ENCODE measurements around the gene NOTCH1. TPM values are rescaled to one million over a fixed set of nuclear protein-coding genes. Genes with fewer than 3 reads are reported as not detected.

NOTCH1 gene
- total RNA-seq, 4 donors from 2014 or later: 31.1 to 72.1 (median 44.0) TPM

- H3K9me3 ChIP-seq: no peaks in the 10 kb centered on the region
- H3K36me3 ChIP-seq: peaks cover 0 to 96% of the 10 kb centered on the region in 2 donors
- no peak overlapping the region for H3K4me3 ChIP-seq
- no peak for ATAC-seq
- H3K27ac ChIP-seq: no peak overlapping the region
- WGBS, 2 donors (ENCODE audit: low coverage in 1 of 2): 88 to 90% methylated on average over 9 to 11 of the region's 34 CpGs
- TF ChIP-seq EP300 (IDR thresholded peaks at IDR 0.05) (no peak), POLR2A (IDR thresholded peaks at IDR 0.05) (no peak), POLR2AphosphoS5 (IDR thresholded peaks at IDR 0.05) (no peak)
- TF ChIP-seq, protein P1, sequence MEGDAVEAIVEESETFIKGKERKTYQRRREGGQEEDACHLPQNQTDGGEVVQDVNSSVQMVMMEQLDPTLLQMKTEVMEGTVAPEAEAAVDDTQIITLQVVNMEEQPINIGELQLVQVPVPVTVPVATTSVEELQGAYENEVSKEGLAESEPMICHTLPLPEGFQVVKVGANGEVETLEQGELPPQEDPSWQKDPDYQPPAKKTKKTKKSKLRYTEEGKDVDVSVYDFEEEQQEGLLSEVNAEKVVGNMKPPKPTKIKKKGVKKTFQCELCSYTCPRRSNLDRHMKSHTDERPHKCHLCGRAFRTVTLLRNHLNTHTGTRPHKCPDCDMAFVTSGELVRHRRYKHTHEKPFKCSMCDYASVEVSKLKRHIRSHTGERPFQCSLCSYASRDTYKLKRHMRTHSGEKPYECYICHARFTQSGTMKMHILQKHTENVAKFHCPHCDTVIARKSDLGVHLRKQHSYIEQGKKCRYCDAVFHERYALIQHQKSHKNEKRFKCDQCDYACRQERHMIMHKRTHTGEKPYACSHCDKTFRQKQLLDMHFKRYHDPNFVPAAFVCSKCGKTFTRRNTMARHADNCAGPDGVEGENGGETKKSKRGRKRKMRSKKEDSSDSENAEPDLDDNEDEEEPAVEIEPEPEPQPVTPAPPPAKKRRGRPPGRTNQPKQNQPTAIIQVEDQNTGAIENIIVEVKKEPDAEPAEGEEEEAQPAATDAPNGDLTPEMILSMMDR (IDR thresholded peaks at IDR 0.05): no peak
- no peaks in the 10 kb centered on the region for H3K27me3 ChIP-seq
- peaks cover 0 to 15% (median 0%) of the 10 kb centered on the region in 3 donors for H3K4me1 ChIP-seq
Measured at GRCh38 chr9:136474974-136475865, 70.6 kb downstream of the NOTCH1 start.

GRCh38 chr9:136474021-136474640 is 71.7 kb downstream of the NOTCH1 start:
- peaks cover 0 to 4% (median 0%) of the 10 kb centered on the region in 3 donors for H3K4me1 ChIP-seq
- H3K9me3 ChIP-seq: no peaks in the 10 kb centered on the region
- no peak for ATAC-seq
- H3K27me3 ChIP-seq: no peaks in the 10 kb centered on the region
- peaks cover 0 to 96% of the 10 kb centered on the region in 2 donors for H3K36me3 ChIP-seq
- TF ChIP-seq POLR2A (IDR thresholded peaks at IDR 0.05) (no peak), POLR2AphosphoS5 (IDR thresholded peaks at IDR 0.05) (no peak), EP300 (IDR thresholded peaks at IDR 0.05) (no peak)
- TF ChIP-seq, protein P1 (IDR thresholded peaks at IDR 0.05): no peak
- WGBS, 2 donors (ENCODE audit: low coverage in 1 of 2): 90 to 95% methylated on average over 4 to 11 of the region's 27 CpGs
- no peak overlapping the region for H3K4me3 ChIP-seq
- H3K27ac ChIP-seq: no peak overlapping the region

GRCh38 chr9:136473354-136473721 is 72.5 kb downstream of the NOTCH1 start:
- H3K27me3 ChIP-seq: no peaks in the 10 kb centered on the region
- H3K9me3 ChIP-seq: no peaks in the 10 kb centered on the region
- H3K4me3 ChIP-seq: no peak overlapping the region
- no peak overlapping the region for H3K27ac ChIP-seq
- ATAC-seq: no peak
- H3K4me1 ChIP-seq: no peaks in the 10 kb centered on the region
- H3K36me3 ChIP-seq: peaks cover 0 to 100% of the 10 kb centered on the region in 2 donors
- no peak for TF ChIP-seq EP300 (IDR thresholded peaks at IDR 0.05)
- WGBS, 2 donors (ENCODE audit: low coverage in 1 of 2): 84 to 100% methylated on average over 1 to 6 of the region's 14 CpGs

GRCh38 chr9:136472640-136473353 is 73.1 kb downstream of the NOTCH1 start:
- peaks cover 0 to 100% of the 10 kb centered on the region in 2 donors for H3K36me3 ChIP-seq
- TF ChIP-seq POLR2A (IDR thresholded peaks at IDR 0.05) (no peak), POLR2AphosphoS5 (IDR thresholded peaks at IDR 0.05) (no peak)
- H3K27me3 ChIP-seq: no peaks in the 10 kb centered on the region
- H3K4me1 ChIP-seq: no peaks in the 10 kb centered on the region
- 77% methylated on average over 4 of the region's 28 CpGs; no CpG with 5 or more reads in 1 of the 2 donors for WGBS, 2 donors (ENCODE audit: low coverage in 1 of 2)
- no peak overlapping the region for H3K27ac ChIP-seq
- no peak for ATAC-seq
- H3K4me3 ChIP-seq: no peak overlapping the region
- no peaks in the 10 kb centered on the region for H3K9me3 ChIP-seq

DNA sequence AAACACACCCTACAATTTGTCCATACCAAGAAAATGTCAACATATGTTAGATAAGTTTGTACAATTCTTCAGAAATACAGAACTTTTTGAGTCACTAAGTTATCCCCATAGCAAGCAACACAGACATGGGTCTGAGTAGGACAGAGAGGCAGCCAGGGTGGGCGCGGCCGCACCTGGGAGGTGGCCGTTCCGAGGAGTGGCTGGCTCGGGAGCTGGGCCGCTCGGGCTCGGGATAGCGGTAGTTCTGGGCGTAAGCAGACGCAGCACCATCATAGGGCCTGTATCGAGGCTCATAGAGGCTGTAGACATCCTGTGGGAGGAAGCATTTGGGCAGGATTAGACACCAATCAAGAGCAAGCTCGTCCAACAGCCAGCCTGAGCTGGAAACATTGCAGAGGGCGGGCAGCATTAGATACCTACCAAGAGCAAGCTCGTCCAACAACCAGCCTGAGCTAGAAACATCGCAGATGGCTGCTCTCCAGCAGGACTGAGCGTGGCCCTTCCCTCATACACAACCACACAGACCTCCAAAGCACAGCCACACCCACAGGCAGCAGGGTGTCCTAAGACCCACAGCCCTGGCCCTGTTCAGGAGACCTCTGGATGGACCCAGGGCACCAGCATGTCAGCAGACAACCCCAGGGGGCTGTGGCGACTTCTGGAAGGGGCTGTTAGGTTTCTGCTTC is 73.9 kb downstream of the NOTCH1 start:
- H3K27ac ChIP-seq: no peak overlapping the region
- ATAC-seq: no peak
- 90 to 100% methylated on average over 2 of the region's 19 CpGs for WGBS, 2 donors (ENCODE audit: low coverage in 1 of 2)
- peaks cover 0 to 100% of the 10 kb centered on the region in 2 donors for H3K36me3 ChIP-seq
- H3K4me1 ChIP-seq: no peaks in the 10 kb centered on the region
- no peaks in the 10 kb centered on the region for H3K27me3 ChIP-seq
- no peak overlapping the region for H3K4me3 ChIP-seq
- H3K9me3 ChIP-seq: no peaks in the 10 kb centered on the region
- TF ChIP-seq POLR2AphosphoS5 (IDR thresholded peaks at IDR 0.05): no peak
- no peak for TF ChIP-seq EP300 (IDR thresholded peaks at IDR 0.05)
- TF ChIP-seq, protein P1 (IDR thresholded peaks at IDR 0.05): no peak
- TF ChIP-seq POLR2A (IDR thresholded peaks at IDR 0.05): no peak

Measured in gastroesophageal sphincter (tissue), 4 donors.